Peyer's patch (tissue), 4 donors: ENCODE data around the gene KIF12.

Source experiments
- POLR2A ChIP-seq, 2 donors: fragments of 450-650 bp; IDR thresholded peaks; one replicate each; pipeline ENCODE4 v1.5.1; 2017; ENCODE audit warnings: antibody characterized with exemption in 2 of 2, mild to moderate bottlenecking in 2 of 2, moderate library complexity in 2 of 2
- TF ChIP-seq, protein P1 (sequence below), 6 experiments: fragments of 450-650 bp in 4 of 6; fragments of 200-600 bp in 2 of 6; sonication (generic) in 1 of 6; IDR thresholded peaks; one replicate each; pipeline ENCODE4 v1.5.1; 2017 to 2019; ENCODE audit warnings: antibody characterized with exemption in 6 of 6, mild to moderate bottlenecking in 3 of 6, moderate library complexity in 1 of 6

DNA sequence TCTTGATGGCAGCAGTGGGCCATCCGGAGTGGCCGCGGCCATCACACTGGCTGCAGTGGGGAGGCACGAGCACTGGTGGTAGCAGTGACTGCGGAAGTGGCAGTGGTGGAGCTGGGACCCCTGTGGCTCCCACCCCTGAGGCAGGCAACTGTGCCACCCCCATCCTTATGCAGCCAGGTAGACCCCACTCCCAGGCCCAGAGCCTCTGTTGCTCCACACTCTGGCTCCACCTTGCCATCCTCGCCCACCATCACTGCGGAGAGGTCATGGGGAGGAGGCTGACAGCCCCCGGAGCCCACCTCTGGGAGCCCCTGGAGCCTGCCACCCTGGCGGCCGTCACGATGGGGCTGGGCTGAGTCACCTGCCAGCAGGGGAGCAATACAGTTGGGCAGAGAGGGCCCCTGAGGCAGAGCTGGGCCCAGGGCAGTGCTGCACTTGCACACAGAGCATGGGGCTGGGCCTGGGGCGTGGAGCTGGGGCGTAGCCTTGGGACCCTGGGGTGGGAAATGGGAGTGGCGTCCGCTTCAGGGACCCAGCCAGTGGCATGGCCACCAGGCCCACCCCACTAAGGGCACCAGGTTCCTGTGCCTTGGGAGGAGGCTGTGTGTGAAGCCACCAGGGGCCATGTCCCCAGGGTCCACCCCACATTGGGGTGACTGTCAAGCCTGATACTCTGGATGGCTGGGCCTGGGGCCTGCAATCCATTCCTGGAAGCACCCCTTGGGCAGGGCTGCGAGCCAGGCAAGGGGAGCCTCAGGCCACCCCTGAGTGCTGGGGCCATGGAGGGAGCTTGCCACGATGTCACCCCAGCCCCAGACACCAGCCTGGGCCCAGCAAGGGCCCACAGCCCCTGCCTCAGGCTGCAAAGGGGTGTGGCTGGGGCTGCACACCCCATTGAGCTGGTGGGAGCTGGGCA lies 28.6 kb downstream of the KIF12 start:
- TF ChIP-seq, protein P1, sequence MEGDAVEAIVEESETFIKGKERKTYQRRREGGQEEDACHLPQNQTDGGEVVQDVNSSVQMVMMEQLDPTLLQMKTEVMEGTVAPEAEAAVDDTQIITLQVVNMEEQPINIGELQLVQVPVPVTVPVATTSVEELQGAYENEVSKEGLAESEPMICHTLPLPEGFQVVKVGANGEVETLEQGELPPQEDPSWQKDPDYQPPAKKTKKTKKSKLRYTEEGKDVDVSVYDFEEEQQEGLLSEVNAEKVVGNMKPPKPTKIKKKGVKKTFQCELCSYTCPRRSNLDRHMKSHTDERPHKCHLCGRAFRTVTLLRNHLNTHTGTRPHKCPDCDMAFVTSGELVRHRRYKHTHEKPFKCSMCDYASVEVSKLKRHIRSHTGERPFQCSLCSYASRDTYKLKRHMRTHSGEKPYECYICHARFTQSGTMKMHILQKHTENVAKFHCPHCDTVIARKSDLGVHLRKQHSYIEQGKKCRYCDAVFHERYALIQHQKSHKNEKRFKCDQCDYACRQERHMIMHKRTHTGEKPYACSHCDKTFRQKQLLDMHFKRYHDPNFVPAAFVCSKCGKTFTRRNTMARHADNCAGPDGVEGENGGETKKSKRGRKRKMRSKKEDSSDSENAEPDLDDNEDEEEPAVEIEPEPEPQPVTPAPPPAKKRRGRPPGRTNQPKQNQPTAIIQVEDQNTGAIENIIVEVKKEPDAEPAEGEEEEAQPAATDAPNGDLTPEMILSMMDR (IDR thresholded peaks at IDR 0.05) = no peak
- no peak for TF ChIP-seq POLR2A (IDR thresholded peaks at IDR 0.05)
